H1 (cell line): ENCODE data around the gene BLMH. TPM values are rescaled to one million over a fixed set of nuclear protein-coding genes. Genes with fewer than 3 reads are reported as not detected.

Experiments
- BRCA1 ChIP-seq: IDR thresholded peaks from 2 replicates; pipeline ENCODE4 v1.6.1; 2012; ENCODE audit warnings: low read depth, low read length, improper control_type of control experiment
- CBX8 ChIP-seq: fragments of 300-800, 300-1000 bp; sonication (generic); IDR thresholded peaks from 2 replicates; pipeline ENCODE4 v1.7.1; 2016; ENCODE audit warnings: low read depth, low read length, borderline replicate concordance
- CHD2 ChIP-seq: IDR thresholded peaks from 2 replicates; pipeline ENCODE4 v1.6.1; 2012; ENCODE audit warnings: low read length, improper control_type of control experiment
- CHD7 ChIP-seq: fragments of 300-600 bp; sonication (generic); IDR thresholded peaks from 2 replicates; pipeline ENCODE4 v1.7.1; 2012; ENCODE audit warnings: low read length, moderate library complexity, mild to moderate bottlenecking, inconsistent platforms; ENCODE audit not compliant: insufficient replicate concordance
- EP300 ChIP-seq, 2 experiments: IDR thresholded peaks; 1 replicate in 1 of 2; 2 replicates in 1 of 2; pipeline ENCODE4 v1.6.1; 2011 to 2012; ENCODE audit warnings: low read depth in 2 of 2, low read length in 2 of 2, mild to moderate bottlenecking in 2 of 2, borderline replicate concordance in 1 of 2, inconsistent platforms in 1 of 2, moderate library complexity in 1 of 2
- JUN ChIP-seq: IDR thresholded peaks from 2 replicates; pipeline ENCODE4 v1.6.1; 2011; ENCODE audit warnings: low read depth, mild to moderate bottlenecking, improper control_type of control experiment, low read length
- JUND ChIP-seq: IDR thresholded peaks from 2 replicates; pipeline ENCODE4 v1.6.1; 2011; ENCODE audit warnings: mild to moderate bottlenecking, improper control_type of control experiment, low read length
- POLR2AphosphoS5 ChIP-seq: IDR thresholded peaks from 2 replicates; pipeline ENCODE4 v1.6.1; 2011; ENCODE audit warnings: low read depth, low read length
- POU5F1 ChIP-seq: IDR thresholded peaks from 2 replicates; pipeline ENCODE4 v1.6.1; 2011; ENCODE audit warnings: low read depth, mild to moderate bottlenecking, low read length, moderate library complexity
- RFX5 ChIP-seq: IDR thresholded peaks from 2 replicates; pipeline ENCODE4 v1.6.1; 2011; ENCODE audit warnings: low read depth, low read length, improper control_type of control experiment, borderline replicate concordance
- SAP30 ChIP-seq: fragments of 300-600 bp; sonication (generic); IDR thresholded peaks from 2 replicates; pipeline ENCODE4 v1.7.1; 2012; ENCODE audit warnings: low read length, moderate library complexity, mild to moderate bottlenecking, inconsistent platforms; ENCODE audit not compliant: insufficient read depth, insufficient replicate concordance
- TAF7 ChIP-seq: optimal IDR thresholded peaks from 2 replicates; pipeline ENCODE3; 2011; ENCODE audit warnings: low read depth, mild to moderate bottlenecking, inconsistent platforms, low read length, moderate library complexity, borderline replicate concordance
- polyA plus RNA-seq, 7 experiments: library from polyadenylated mRNA; depleted of rRNA in 3 of 7; stranded (reverse) in 5 of 7; unstranded in 2 of 7; fragments of >200 nt in 5 of 7; fragments of 200-250 nt in 2 of 7; gene quantifications; 1 replicate in 5 of 7; 2 replicates in 1 of 7; 4 replicates in 1 of 7; pipeline versions ENCODE4 v1.2.1 to v1.2.3, GENCODE V29; 2011 to 2013; ENCODE audit warnings: missing spikeins in 2 of 7, mixed read lengths in 2 of 7
- total RNA-seq: library from RNA; stranded (reverse); fragmentation: NEBNext Ultra II Directional; extraction: Animal tissue kit (Norgen Biotek cat#: 25700); gene quantifications from 2 replicates; pipeline ENCODE4 v1.2.1, GENCODE V29; 2021

BLMH gene
- total and polyA plus RNA-seq, 2 of the 8 experiments (the other 6 are each of a cell fraction or from before 2014, with no cell fraction given): 18.2 to 74.3 TPM

GRCh38 chr17:30243002-30243401, 48.7 kb downstream of the BLMH start (continued):
- TF ChIP-seq CHD7: no peak
- TF ChIP-seq JUN: no peak
- no peak for TF ChIP-seq TAF7
- no peak for TF ChIP-seq CBX8
- TF ChIP-seq EP300 (IDR thresholded peaks at IDR 0.05; ENCODE audit: borderline replicate concordance in 1 of 2, low read depth in 2 of 2, low read length in 2 of 2): no peak
- TF ChIP-seq POLR2AphosphoS5: no peak
- no peak for TF ChIP-seq RFX5
- TF ChIP-seq POU5F1: no peak
- TF ChIP-seq JUND: no peak
- TF ChIP-seq CHD2: no peak
- TF ChIP-seq SAP30: no peak
- no peak for TF ChIP-seq BRCA1
